NCI-H2029 (cell line): Measurements from ENCODE around the gene NCOA5.

Experiments
- DNase-seq: peaks from one replicate; lab custom pipeline; 2025; lab: John Stamatoyannopoulos, UW

Gene NCOA5

DNA sequence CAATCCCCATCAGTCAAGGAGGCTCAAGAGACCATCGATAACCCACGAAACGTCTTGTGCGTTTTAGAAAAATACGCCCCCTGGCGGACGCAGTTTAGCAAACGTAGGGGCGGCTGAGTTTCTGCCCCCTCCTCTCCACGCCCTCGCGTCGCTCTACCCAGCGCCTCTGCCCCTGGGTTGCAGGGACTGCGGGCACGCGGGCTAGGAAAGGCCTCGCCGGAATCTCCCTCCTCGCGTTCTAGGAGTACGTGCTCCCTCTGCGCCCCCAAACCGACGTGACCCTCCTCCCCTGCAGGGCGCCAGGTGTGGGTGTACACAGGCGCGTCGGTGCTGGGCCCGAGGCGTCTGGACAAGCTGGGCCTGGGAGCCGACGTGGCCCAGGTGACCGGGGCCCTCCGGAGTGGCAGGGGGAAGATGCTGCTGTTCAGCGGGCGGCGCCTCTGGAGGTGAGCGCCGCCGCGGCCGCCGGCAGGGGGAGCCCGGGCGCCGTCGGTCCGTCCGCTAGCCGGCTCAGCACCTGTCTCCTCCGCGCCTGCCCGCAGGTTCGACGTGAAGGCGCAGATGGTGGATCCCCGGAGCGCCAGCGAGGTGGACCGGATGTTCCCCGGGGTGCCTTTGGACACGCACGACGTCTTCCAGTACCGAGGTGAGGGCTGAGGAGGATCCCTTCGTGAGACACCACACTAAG lies 75.8 kb downstream of the NCOA5 start:
- peak; percentile 60 for DNase-seq

DNA sequence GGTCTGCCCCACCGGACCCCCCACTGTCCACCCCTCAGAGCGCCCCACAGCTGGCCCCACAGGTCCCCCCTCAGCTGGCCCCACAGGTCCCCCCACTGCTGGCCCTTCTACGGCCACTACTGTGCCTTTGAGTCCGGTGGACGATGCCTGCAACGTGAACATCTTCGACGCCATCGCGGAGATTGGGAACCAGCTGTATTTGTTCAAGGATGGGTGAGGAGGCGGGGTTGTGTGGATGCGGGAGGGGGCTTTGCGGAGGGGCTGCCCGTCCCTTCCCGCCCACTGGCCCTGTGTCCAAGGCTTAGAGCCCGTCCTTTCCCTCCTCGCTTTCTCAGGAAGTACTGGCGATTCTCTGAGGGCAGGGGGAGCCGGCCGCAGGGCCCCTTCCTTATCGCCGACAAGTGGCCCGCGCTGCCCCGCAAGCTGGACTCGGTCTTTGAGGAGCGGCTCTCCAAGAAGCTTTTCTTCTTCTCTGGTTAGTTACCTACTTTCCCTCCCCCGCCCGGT lies 76.4 kb downstream of the NCOA5 start:
- DNase-seq, result no peak

DNA sequence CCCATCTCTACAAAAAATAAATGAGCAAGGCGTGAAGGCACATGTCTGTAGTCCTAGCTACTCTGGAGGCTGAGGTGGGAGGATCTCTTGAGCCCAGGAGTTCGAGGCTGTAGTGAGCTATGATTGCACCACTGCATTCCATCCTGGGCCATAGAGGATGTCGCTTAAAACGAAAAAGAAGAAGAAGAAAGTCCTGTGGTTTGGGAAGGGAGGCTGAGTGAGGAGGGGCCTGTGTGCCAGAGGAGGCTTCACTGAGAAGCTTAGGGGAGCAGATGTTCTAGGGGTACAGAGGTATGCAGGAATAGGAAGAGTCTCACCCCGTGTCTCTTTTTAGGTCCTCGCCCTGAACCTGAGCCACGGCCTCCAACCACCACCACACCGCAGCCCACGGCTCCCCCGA lies 76.8 kb downstream of the NCOA5 start:
- no peak for DNase-seq

DNA sequence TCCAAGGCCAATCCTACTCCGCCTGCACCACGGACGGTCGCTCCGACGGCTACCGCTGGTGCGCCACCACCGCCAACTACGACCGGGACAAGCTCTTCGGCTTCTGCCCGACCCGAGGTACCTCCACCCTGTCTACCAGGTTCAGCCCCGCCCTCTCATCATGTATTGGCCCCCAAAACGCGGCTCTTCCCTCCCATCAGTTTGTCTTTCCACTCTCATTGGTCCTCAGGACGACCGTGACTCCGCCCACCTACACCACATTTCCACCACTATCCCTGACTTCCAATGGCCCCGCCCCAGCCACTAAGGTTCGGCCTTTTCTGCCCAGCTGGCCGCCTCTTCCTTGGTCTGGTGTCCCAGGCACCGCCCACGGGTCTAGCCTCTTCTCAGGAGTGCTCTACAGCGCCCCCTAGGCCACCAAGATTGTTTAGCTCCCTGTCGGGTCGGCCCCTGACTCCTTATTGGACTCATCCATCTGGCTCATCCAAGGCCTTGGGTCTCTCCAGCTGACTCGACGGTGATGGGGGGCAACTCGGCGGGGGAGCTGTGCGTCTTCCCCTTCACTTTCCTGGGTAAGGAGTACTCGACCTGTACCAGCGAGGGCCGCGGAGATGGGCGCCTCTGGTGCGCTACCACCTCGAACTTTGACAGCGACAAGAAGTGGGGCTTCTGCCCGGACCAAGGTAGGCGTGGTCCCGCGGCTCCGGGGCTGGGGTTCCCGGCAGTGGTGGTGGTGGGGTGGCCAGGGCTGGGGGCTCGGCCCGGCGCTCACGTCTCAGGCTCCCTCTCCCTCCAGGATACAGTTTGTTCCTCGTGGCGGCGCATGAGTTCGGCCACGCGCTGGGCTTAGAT lies 77.9 kb downstream of the NCOA5 start:
- peak; percentile 90 for DNase-seq
